HG03108 (cell line): Measurements from ENCODE around the gene RUNX2.
"Not testable (repeated sequence)": the region's sequence is repeated elsewhere in the genome, so short reads cannot be mapped to it uniquely, and the experiment has no call there.

Experiments used
- ATAC-seq: cut with Tn5 transposase; IDR thresholded peaks from one replicate; pipeline ENCODE4 v1.9.1; 2021; ENCODE audit warnings: moderate library complexity; ENCODE audit not compliant: unreplicated experiment

Gene RUNX2

DNA sequence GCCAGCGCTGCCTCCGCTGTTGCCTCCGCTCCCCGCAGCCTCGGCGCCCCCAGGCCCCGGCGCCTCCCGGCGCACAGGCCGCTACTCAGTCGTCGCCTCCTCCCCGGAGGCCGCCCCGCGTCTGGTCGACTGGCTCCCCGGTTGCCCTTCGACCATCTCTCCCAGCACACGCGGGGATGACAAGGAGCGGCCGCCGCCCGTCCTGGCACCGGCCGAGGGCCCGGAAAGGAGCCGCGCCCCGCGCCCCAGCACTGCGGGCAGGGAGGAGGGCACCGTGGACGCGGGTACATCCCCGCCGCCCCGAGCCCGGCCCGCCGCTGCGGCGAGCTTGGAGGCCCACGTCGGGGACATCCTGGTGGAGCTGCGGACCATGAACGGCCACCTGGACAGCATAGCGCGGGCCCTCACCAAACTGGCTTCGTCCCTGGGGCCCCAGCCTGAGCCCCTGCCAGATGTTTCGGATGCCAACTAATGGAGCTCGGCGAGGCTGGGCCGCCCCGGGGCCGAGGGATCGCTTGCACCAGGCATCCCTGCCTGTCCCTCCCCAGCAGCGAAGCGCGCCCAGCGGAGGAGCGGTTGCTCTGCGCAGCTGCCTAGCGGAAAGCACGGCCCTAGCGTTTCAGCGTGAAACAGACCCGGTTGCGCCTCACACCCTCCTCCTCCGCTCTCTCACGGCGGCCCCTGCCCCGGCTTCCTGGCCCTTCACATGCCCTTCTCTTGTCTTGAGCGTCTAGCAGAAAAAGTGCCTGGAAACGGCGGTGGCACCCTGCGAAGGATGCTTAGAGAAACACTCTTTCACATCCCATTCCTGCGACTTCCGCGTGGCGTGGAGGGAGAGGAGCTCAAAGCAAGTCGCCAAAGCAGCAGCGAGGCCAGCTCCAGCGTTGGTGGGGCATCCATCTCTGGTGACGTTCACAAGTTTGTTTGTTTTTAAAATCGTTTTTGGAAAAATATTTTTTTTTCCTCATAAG, 335.4 kb downstream of the RUNX2 start:
- no peak for ATAC-seq

DNA sequence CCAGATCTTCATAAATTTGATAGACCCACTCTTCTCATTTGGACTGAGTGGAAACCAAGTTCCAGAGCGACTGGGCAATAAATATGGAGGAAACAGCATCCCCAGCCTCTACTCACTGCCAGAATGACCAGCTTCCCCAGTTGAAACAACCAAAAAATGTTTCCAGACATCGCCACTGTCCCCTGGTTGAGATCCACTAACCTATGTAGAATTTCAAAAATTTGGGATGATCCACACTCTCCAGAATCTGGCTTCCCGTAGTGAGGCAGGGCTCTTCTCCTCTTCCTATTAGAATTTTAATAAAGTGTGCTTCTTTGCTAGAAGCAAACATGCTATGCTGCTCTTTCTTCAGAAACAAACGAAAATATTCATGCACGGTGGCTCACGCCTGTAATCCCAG, 336.6 kb downstream of the RUNX2 start:
- no peak for ATAC-seq

DNA sequence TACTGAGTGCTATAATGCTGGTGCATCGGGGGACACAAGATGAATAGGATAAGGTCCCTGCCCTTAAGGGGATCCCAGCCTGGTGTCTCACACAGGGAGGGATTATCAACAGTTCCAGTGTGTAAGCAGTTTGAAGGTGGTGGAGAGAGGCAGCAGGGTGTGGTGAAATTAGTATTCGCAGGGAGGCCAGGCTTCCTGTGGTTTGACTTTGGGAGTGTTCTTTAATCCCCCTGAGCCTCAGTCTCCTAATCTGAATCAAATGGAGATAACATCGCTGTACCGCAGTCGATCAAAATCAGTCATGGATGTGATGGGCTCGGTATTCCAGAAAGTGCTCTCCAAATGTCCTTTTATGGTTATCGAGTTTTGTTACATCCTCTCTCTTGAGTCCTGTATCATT, 337.7 kb downstream of the RUNX2 start:
- no peak for ATAC-seq

DNA sequence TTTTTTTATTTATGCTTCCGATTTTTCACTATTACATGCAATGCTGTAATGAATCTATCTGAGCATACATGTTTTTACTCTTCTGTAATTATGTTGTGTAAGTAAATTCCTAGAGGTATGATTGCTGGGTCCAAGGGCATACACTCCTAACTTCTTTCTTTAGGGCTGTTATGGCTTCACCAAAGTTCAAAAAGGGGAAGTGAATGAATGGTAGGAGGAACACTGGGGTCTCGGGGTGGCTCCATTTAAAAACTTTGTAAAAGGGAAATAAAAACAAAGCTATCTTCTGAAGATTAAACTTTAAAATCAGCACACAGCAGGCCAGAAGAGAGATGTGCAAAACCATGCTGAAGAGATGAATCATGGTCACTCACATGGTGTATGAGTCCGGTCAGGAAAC, 338.7 kb downstream of the RUNX2 start:
- ATAC-seq = no peak

DNA sequence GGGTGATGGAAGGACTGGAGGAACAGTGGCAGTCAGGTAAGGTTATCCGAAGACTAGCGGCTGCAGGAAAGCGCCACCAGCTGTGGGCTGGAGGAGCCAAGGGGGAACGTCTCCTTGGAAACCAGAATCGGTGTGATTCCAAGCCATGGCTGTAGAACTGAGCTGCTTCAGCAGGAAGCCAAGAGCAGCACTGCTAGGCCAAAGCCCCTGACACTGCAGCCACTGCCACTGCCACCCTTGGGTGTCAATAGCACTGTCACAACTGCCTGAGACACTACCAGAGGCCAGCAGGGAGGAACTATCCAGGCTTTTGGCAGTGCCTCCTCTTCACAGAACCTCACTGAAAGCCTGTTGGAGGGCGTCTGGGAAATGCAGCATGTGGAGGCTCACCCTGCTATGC, 339.2 kb downstream of the RUNX2 start:
- no peak for ATAC-seq

DNA sequence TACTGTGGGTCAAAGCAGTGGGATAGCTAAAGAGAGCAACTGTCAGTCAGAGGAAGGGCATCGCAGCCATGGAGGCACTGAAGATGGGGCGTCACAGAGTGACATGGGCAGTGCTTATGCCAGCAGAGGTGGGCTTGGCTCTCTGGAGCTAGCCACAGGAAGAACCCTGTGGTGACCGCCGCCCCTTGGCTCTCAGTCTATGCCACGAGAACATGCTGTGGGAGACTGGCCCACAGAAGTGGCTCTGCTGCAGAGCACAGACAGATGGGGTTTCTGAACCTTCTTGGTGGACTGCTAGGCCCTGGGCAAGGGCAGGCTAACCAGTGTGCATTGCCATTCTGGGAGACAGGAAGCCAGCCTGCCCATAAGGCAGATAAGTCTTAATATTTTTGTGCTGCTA, 339.6 kb downstream of the RUNX2 start:
- no peak for ATAC-seq

DNA sequence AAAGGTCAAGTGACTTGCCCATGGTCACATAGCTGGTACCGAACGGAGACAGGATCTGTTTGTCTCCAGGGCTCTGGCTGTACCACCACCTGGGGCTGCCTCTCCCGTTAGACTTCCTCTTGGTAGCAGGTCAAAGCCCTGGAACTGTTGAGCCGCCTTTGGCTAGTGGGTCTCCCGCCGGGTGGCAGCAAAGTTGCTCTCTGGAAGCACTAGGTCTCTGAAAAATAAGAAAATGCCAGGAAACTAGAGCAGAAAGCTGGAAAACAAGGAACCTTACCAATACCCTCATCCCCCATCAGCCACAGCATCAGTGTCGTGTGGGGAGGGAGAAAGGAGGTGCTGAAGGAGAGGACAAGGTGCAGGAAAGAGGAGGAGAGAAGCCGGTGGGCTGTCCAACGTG, 340.6 kb downstream of the RUNX2 start:
- ATAC-seq = no peak

DNA sequence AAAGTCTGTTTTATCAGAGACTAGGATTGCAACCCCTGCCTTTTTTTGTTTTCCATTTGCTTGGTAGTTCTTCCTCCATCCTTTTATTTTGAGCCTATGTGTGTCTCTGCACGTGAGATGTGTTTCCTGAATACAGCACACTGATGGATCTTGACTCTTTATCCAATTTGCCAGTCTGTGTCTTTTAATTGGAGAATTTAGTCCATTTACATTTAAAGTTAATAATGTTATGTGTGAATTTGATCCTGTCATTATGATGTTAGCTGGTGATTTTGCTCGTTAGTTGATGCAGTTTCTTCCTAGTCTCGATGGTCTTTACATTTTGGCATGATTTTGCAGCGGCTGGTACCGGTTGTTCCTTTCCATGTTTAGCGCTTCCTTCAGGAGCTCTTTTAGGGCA, 345.0 kb downstream of the RUNX2 start:
- not testable (repeated sequence) for ATAC-seq

DNA sequence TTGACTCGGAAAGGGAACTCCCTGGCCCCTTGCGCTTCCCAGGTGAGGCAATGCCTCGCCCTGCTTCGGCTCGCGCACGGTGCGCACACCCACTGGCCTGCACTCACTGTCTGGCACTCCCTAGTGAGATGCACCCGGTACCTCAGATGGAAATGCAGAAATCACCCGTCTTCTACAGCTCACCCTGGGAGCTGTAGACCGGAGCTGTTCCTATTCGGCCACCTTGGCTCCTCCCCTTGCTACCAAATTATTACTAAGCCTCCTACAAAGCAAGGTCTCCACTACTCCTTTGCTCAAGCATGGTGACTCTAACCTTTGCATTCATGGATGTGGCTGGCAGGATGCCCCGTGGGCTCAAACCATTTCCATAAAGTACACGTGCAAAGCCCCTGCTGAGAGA, 347.0 kb downstream of the RUNX2 start:
- not testable (repeated sequence) for ATAC-seq

DNA sequence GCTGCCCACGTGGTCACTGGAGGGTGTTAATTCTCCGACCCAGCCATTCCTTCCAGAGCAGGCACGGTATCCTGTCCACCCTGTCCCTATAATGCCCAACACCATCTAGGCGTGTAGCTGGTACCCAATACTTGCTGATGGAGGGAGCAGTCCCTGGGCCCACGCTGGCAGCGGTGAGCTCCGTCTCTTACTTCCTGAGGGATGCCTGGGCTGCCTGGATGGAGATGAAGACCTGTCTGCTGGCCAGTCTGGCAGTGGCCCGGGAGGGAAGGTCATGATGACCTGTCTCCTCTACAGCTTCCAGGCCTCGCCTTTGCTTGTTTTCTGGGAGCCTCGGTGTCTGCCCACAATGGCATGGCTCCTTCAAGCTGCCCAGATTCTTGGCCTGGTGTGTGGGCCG, 347.5 kb downstream of the RUNX2 start:
- no peak for ATAC-seq

DNA sequence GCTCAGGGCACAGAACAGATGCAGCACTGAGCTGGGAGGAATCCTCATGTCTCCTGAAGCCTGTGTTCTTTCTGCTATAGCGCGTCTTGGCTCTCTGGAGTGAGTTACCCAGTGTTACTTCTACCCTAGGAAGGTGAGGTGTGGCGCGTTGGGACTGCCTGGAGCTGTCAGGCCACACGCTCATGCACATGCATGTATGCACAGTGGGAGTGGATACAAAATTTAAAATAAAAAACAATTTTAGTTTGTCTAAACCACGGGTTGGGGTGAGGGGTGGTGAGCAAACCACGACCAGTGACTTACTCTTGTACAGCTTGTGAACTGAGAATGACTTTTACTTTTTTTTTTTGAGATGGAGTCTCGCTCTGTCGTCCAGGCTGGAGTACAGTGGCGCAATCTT, 348.2 kb downstream of the RUNX2 start:
- ATAC-seq = no peak

DNA sequence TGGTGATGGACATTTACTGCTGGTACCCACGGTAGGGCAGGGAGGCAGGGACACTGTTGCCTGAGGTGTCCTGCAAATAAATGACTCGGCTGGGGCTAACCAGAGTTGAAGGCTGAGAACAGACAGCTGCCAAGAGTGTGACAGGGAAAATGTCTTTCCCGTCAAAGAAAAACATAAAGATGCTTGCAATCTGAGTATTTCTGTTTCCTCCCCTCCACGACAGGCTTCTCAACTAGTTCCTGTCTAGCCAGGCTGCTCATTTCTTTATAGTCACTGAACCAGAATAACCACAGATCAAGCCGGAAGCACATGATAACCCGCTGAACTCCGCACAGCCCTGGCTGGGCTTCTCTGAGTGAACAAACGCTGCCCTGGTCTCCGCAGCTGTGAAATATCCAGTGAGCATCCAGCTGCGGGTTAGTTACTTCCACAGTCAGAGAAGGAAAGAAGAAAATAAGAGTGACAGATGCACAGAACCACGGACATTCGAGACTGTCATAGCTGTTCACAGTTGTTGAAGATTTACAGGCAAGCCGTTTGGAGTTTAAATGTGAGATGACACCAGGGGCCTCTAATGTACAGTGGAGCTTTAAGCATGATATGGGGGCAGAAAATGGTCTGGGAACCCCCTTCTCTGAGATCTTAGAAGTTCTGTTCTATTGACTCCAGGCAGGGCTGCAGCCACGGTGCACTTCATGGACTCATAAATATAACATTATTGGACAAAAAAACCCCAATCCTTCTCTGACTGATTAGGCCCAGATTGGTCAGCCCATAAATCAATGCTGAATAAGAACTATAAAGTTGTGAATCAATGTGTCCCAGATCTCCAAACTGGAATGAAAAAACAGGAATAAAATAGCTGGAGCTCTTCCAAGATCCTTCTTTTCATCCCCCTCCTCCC, 349.5 kb downstream of the RUNX2 start:
- ATAC-seq = peak; percentile 53

DNA sequence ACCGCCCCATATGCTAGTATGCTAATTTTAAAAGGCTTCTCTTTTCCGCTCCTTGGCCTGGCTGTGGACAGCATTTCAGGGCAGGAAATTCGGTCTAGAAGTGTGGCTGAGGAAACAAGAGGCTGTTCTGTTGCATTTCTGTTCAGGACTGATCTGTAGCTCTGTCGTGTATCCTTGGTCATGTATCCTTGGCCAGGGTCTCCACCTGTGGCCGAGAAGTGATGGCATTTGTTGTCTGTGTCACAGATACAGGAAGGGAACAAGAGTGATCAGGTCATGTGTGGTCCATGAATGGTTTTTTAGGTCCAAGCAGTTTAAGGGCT, 350.1 kb downstream of the RUNX2 start:
- no peak for ATAC-seq

DNA sequence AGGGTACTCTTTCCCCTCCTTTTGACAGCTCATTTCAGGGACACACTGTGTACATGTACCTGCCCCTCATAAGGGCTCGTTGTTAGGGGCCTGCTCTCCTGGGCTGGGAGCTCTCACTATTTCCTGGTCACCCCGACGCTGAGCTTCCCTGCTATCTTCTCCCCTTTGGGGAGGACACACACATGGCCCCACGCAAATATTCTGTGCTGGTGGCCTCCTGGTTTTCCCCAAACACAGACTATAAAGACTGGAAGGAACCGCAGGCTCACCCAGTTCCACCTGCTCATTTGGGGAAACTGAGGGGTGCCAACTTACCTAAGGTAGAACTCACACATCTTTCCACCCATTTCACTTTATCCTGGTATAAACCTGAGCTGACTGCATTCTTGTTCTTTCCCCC, 351.0 kb downstream of the RUNX2 start:
- ATAC-seq = no peak

DNA sequence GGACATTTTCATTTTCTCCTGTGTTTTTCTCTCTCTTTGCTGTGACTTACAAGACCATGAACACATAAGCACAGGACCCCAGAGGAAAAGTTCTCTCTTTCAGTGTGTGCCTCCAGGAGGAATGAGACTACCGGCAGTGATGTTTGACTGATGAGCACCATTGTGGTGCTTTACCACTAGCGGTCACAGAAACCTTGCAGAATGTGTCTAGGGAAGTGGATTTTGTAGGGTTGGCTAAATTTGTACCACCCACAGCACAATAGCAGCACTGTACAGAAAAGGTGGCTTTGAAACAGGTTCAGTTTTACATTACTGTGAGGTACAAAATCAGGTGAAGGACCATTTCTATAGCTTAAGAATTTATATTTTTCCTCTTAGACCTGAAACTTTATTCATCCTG, 351.5 kb downstream of the RUNX2 start:
- ATAC-seq = no peak

DNA sequence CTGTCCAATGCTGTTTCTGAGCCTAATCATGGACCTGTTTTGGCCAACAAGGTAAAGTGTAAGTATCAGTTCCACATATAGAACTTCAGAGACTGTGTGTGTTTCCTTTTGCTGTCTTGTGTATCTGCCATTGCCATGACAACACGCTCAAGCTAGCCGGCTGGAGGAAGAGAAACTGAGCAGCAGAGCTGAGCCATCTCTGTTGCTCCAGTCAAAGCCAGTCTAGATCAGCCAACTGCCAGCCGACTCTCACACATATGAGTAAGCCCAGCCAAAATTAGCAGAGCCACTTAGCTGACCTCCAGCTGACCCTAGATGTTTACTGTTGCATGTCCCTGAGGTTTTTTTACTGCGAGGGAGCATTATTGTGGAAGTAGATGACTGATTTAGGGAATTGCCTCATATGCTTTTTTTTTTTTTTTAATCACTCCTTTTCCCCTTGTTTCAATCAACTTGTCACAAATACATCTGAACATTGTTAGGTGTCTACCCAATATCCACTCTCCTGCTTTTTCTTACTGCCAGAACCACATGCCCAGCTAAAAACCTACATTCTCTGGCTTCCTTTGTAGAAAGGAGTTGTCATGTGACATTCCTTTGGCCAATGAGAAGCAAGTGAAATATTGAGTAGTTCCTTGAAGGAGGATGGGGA, 353.9 kb downstream of the RUNX2 start:
- peak; percentile 89 for ATAC-seq

DNA sequence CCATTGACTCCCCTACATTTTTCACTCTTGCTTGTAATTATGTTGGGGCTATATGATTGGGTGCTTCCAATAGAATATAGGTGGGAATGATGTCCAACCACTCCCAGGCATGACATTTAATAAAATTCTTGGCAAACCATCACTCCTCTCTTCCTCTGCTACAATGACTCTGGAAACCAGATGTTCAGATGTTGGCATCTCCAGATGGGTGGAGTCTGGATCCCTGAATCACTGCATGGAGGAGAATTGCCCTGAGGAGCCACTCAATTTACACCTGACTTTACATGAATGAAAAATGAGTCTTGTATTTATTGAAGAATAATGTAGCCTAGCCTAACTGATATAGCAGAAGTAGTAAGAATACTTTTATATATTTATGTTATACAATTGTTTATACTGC, 356.3 kb downstream of the RUNX2 start:
- ATAC-seq = no peak

DNA sequence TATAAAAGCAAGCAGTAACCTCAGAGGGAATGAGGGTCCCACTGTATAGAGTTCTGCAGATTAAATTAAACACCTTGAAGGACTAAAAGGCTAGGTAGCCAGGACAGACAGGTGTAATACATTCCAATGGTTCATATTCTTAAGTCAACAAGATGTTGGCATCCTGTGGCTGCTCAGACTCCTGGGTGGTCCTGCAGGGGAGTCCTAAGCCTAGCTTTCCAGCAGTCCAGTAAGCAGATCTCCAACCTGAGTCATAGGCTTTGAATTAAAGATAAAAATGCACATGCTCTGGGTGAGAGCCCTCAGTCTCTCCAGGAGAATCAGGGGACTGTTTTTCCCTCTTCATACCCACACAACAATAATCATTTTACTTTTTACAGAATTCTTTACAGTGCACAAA, 356.9 kb downstream of the RUNX2 start:
- no peak for ATAC-seq

DNA sequence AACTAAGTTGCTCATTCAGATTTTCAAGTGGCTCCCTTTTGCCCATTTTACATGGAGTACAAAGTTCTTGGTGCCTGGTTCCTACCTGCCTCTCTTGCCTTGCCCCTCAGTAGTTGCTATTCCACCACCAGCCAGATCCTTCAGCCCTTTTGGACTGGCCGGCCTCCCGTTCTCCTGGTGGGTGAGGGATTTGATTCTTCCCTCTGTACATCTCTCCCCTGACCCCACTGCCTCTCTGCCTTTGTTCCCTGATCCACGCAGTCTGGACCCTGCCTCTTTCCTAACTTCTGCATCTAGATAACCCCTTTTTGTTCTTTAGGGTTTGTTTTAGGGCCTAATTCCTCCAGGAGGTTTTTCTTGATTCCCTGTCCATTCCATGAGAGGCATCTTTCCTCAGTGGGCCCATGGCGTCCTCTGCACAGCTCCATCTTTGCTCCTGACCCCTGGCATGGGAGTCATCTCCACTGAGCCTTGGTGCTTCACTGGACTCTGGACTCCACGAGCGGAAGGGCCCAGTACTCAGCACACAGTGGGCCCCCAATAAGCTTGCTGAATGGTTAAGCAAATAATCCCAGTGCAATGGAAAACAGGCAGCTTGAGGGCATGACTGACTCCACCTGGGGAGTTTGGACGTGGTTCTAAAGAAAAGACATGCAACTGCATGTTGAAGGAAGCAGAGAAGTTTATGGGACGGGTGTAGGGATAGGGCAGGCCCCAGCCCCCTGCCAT, 358.9 kb downstream of the RUNX2 start:
- no peak for ATAC-seq

DNA sequence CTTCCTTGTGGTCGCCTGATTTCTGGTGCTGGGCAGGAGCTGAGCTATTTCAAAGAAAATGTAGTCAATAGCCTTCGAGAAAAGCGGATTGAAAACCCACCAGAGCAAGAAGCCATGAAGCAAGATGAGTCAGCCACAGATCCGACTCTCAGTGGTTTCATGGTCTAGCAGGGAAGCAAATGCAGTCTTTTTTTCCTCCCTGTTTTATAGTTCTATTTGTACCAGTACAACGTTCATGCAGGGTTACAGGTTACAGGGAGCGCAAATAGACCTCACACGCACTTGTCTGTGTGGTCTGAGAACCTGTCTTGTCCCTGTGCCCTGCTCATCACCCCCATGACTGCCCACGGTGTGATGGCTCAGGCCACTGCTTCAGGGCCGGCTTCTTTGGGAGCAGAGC, 359.4 kb downstream of the RUNX2 start:
- ATAC-seq = peak; percentile 84

DNA sequence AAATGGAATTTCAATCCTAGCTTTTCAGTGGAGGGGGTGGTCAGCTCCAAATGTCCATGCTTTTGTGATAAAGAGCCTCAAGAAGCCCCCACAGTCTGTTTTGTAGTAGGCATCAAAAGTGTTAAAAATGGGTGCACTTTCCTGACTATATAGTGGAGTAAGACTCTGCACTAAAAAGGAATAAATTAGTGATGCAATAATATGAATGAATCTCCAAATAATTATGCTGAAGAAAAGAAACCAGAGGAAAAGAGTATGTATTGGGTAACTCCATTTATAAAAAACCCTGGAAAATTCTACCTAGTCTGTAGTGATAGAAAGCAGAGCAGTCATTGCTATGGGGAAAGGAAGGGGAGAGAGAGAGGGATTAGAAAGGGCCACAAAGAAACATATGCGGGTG, 360.1 kb downstream of the RUNX2 start:
- no peak for ATAC-seq
